ENCODE measurements around the gene PRSS16.

DNA sequence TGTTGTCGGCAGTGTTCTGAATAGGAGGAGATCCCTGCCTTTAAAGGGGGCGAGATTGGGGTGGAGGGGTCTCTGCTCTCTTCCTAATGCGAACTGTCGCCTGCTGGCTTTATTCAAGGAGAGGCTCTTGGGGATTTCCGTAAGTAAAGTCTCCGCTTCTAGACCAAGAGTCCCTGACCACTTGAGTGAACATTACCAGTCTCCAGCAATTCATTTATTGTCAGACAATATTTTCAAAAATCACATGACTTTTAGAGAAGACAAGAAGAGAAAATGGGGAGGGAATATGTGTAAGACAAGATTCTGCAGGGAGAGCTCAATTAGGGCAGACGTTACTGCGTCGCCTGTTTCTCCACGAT is 43.3 kb downstream of the PRSS16 start:
- TF ChIP-seq, protein P1, sequence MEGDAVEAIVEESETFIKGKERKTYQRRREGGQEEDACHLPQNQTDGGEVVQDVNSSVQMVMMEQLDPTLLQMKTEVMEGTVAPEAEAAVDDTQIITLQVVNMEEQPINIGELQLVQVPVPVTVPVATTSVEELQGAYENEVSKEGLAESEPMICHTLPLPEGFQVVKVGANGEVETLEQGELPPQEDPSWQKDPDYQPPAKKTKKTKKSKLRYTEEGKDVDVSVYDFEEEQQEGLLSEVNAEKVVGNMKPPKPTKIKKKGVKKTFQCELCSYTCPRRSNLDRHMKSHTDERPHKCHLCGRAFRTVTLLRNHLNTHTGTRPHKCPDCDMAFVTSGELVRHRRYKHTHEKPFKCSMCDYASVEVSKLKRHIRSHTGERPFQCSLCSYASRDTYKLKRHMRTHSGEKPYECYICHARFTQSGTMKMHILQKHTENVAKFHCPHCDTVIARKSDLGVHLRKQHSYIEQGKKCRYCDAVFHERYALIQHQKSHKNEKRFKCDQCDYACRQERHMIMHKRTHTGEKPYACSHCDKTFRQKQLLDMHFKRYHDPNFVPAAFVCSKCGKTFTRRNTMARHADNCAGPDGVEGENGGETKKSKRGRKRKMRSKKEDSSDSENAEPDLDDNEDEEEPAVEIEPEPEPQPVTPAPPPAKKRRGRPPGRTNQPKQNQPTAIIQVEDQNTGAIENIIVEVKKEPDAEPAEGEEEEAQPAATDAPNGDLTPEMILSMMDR (conservative IDR thresholded peaks at IDR 0.05; ENCODE audit: low read length): no peak
- TF ChIP-seq EZH2phosphoT487 (IDR thresholded peaks at IDR 0.05; ENCODE audit: borderline replicate concordance): no peak

Data from Loucy (cell line).